ENCODE results near the gene CHD3. TPM values are rescaled to one million over a fixed set of nuclear protein-coding genes. Genes with fewer than 3 reads are reported as not detected.

The CHD3 gene
- total and polyA plus RNA-seq, 10 of the 15 experiments (the other 5 are each of a cell fraction or from before 2014, with no cell fraction given) = 1.4 to 86.8 (median 39.1) TPM

GRCh38 chr17:7915611-7916384 lies 27.2 kb downstream of the CHD3 start, which contains the start of gene RNF227 (continued):
- TF ChIP-seq ZBTB33 (IDR thresholded peaks at IDR 0.05) (no peak), SPI1 (IDR thresholded peaks at IDR 0.05; ENCODE audit: borderline replicate concordance, insufficient read depth, low read depth, low read length) (no peak), TCF12 (IDR thresholded peaks at IDR 0.05; ENCODE audit: low read depth, low read length) (no peak), HCFC1 (IDR thresholded peaks at IDR 0.05; ENCODE audit: low read length) (no peak), BCLAF1 (IDR thresholded peaks at IDR 0.05) (no peak), POLR2A (IDR thresholded peaks at IDR 0.05; ENCODE audit: low read depth, low read length) (peak; percentile 71), ZBED1 (IDR thresholded peaks at IDR 0.05; ENCODE audit: borderline replicate concordance) (no peak), TARDBP (IDR thresholded peaks at IDR 0.05; ENCODE audit: borderline replicate concordance) (0 out of 2 replicates have a peak, but pooled peaks have one; percentile 49), MEF2A (IDR thresholded peaks at IDR 0.05; ENCODE audit: insufficient read depth, low read depth, low read length) (no peak), RUNX3 (IDR thresholded peaks at IDR 0.05; ENCODE audit: low read length) (peak; percentile 62), ESRRA (IDR thresholded peaks at IDR 0.05; ENCODE audit: low read length) (no peak), ZNF622 (IDR thresholded peaks at IDR 0.05) (no peak), SMAD5 (IDR thresholded peaks at IDR 0.05; ENCODE audit: low read depth) (no peak), TCF3 (IDR thresholded peaks at IDR 0.05; ENCODE audit: borderline replicate concordance, insufficient read depth, low read depth, low read length) (peak; percentile 61; the same call in 1 of the 2 replicates), CBFB (IDR thresholded peaks at IDR 0.05; ENCODE audit: low read depth) (no peak), RELA (IDR thresholded peaks at IDR 0.05; ENCODE audit: borderline replicate concordance, partially characterized antibody) (peak; percentile 45), POU2F2 (IDR thresholded peaks at IDR 0.05; ENCODE audit: borderline replicate concordance, low read depth, low read length) (no peak), SREBF1 (IDR thresholded peaks at IDR 0.05; ENCODE audit: low read length) (no peak), RAD51 (IDR thresholded peaks at IDR 0.05) (peak; percentile 68), ZNF217 (IDR thresholded peaks at IDR 0.05) (no peak), E2F8 (IDR thresholded peaks at IDR 0.05; ENCODE audit: low read depth, partially characterized antibody) (no peak), TBL1XR1 (IDR thresholded peaks at IDR 0.05; ENCODE audit: low read depth, low read length) (no peak), MXI1 (IDR thresholded peaks at IDR 0.05; ENCODE audit: low read depth, low read length) (peak; percentile 58; the same call in 1 of the 2 replicates)

Measured in GM12878 (cell line).